Right lobe of liver (tissue), 6 donors: ENCODE measurements around the gene TXNL1. TPM values are rescaled to one million over a fixed set of nuclear protein-coding genes. Genes with fewer than 3 reads are reported as not detected.

Experiments used
- ATAC-seq, 4 donors: fragments of 200-7000 bp; cut with Tn5 transposase; one replicate each; pipeline ENCODE4 v1.9.1; 2020; ENCODE audit warnings: mild to moderate bottlenecking in 4 of 4, moderate library complexity in 4 of 4
- DNase-seq, 3 donors: peaks; one replicate each; pipeline ENCODE4 v3.0.0-alpha.2; 2020
- H3K27ac ChIP-seq, 3 donors: fragments of 200-600 bp; one replicate each; pipeline ENCODE4 v1.8.0; 2022
- H3K27me3 ChIP-seq, 2 donors: fragments of 200-600 bp; one replicate each; pipeline ENCODE4 v1.8.0; 2022
- H3K36me3 ChIP-seq, 4 donors: fragments of 200-600 bp; sonication (generic) in 1 of 4; one replicate each; pipeline versions ENCODE4 v1.5.1 to v1.8.0; 2017 to 2022; ENCODE audit warnings: control low read depth in 1 of 4
- H3K4me1 ChIP-seq, 4 donors: fragments of 200-600 bp; sonication (generic) in 1 of 4; one replicate each; pipeline versions ENCODE4 v1.5.1 to v1.8.0; 2017 to 2022; ENCODE audit warnings: control low read depth in 1 of 4
- H3K4me3 ChIP-seq, 3 donors: fragments of 200-600 bp; one replicate each; pipeline ENCODE4 v1.8.0; 2022
- H3K9me3 ChIP-seq, 4 donors: fragments of 200-600 bp; sonication (generic) in 1 of 4; one replicate each; pipeline versions ENCODE4 v1.5.1 to v1.8.0; 2017 to 2022; ENCODE audit warnings: control low read depth in 1 of 4
- POLR2A ChIP-seq: fragments of 450-650 bp; IDR thresholded peaks from one replicate; pipeline ENCODE4 v1.6.1; 2017; ENCODE audit warnings: antibody characterized with exemption, mild to moderate bottlenecking
- WGBS: methylation state at CpG from one replicate; pipeline ENCODE4 v1.1.6; 2018; ENCODE audit warnings: low coverage, low lambda C conversion rate; ENCODE audit not compliant: insufficient coverage; ENCODE audit errors: missing lambda C conversion rate; 5-methylcytosine and 5-hydroxymethylcytosine counted together
- intact Hi-C, 2 donors: fragments of 100-400 bp; cut with DNase I; formaldehyde crosslinking; loops; one replicate each; pipeline versions ENCODE4 v1.11.2 to v1.14.1; 2022
- total RNA-seq, 6 experiments: library from RNA; depleted of rRNA in 2 of 6; stranded (reverse); fragments of >200 nt in 2 of 6; fragmentation: NEBNext Ultra II Directional in 3 of 6; extraction: Animal tissue kit (Norgen Biotek cat#: 25700) in 3 of 6; gene quantifications; one replicate each; pipeline versions ENCODE4 v1.1.0 to v1.2.4, GENCODE V29; 2016 to 2023
- TF ChIP-seq, protein P1 (sequence below), 4 donors: fragments of 200-600 bp in 3 of 4; fragments of 450-650 bp in 1 of 4; IDR thresholded peaks; one replicate each; pipeline versions ENCODE4 v1.5.1 to v1.8.0; 2016 to 2022; ENCODE audit warnings: antibody characterized with exemption in 4 of 4, mild to moderate bottlenecking in 2 of 4
- donor health status: DM: no; HTN: yes; CAD: no.
- donor health status: DM: no; HTN: no; CAD: no.
- donor health status: DM: no; HTN: no; CAD: no.
- donor health status: DM: no; HTN: yes; CAD: no.
- donor health status: DM: no; HTN: yes; CAD: no.

Gene TXNL1
- total RNA-seq, 6 experiments from 2014 or later, result 30.1 to 58.0 (median 42.8) TPM

GRCh38 chr18:56615738-56616520, 22.5 kb downstream of the TXNL1 start:
- H3K4me3 ChIP-seq, result no peak overlapping the region
- no peak overlapping the region for H3K27ac ChIP-seq
- 45% methylated on average over 7 of the region's 7 CpGs for WGBS
- peaks cover 0 to 53% (median 21%) of the 10 kb centered on the region in 4 donors for H3K36me3 ChIP-seq
- H3K9me3 ChIP-seq, result no peaks in the 10 kb centered on the region
- H3K27me3 ChIP-seq, result no peaks in the 10 kb centered on the region
- ATAC-seq, result peak; percentile 88 to 96 (median 91)
- no peak for TF ChIP-seq POLR2A
- TF ChIP-seq, protein P1, sequence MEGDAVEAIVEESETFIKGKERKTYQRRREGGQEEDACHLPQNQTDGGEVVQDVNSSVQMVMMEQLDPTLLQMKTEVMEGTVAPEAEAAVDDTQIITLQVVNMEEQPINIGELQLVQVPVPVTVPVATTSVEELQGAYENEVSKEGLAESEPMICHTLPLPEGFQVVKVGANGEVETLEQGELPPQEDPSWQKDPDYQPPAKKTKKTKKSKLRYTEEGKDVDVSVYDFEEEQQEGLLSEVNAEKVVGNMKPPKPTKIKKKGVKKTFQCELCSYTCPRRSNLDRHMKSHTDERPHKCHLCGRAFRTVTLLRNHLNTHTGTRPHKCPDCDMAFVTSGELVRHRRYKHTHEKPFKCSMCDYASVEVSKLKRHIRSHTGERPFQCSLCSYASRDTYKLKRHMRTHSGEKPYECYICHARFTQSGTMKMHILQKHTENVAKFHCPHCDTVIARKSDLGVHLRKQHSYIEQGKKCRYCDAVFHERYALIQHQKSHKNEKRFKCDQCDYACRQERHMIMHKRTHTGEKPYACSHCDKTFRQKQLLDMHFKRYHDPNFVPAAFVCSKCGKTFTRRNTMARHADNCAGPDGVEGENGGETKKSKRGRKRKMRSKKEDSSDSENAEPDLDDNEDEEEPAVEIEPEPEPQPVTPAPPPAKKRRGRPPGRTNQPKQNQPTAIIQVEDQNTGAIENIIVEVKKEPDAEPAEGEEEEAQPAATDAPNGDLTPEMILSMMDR (IDR thresholded peaks at IDR 0.05), result no peak
- DNase-seq, result peak in 2 of 3 donors; percentile 35 to 73
- H3K4me1 ChIP-seq, result peaks cover 0 to 3% (median 0%) of the 10 kb centered on the region in 4 donors
- intact Hi-C loops, result no loop called here

DNA sequence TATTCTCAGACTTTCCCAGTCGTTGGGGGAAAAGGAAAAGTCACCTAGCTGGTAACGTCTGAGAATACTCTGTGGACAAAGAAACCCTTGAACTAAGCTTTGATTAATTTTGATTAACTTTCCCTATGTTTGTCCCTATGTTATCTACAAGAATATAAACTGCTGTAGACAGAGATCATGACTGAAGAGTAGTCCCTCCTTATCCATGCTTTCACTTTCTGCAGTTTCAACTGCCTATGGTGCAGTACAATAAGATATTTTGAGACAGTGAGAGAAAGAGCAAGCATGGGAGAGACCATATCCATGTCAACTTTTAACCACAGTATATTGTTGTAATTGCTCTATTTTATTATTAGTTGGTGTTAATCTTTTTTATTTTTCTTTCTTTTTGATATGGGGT, 31.8 kb downstream of the TXNL1 start:
- intact Hi-C loops, result no loop called here
- no peaks in the 10 kb centered on the region for H3K9me3 ChIP-seq
- no peaks in the 10 kb centered on the region for H3K27me3 ChIP-seq
- ATAC-seq (no peak), DNase-seq (no peak)
- H3K4me1 ChIP-seq, result no peaks in the 10 kb centered on the region
- 92% methylated on average over 2 of the region's 2 CpGs for WGBS
- TF ChIP-seq POLR2A, result no peak
- TF ChIP-seq, protein P1 (IDR thresholded peaks at IDR 0.05), result no peak
- peaks cover 0 to 64% (median 13%) of the 10 kb centered on the region in 4 donors for H3K36me3 ChIP-seq
- H3K4me3 ChIP-seq, result no peak overlapping the region
- no peak overlapping the region for H3K27ac ChIP-seq

GRCh38 chr18:56598422-56598821, 40.0 kb downstream of the TXNL1 start:
- TF ChIP-seq, protein P1 (IDR thresholded peaks at IDR 0.05), result no peak
- no peak for TF ChIP-seq POLR2A
- Histone ChIP-seq H3K36me3 (peaks cover 0 to 19% (median 3%) of the 10 kb centered on the region in 4 donors), H3K9me3 (no peaks in the 10 kb centered on the region), H3K27ac (no peak overlapping the region), H3K27me3 (no peaks in the 10 kb centered on the region), H3K4me1 (no peaks in the 10 kb centered on the region), H3K4me3 (no peak overlapping the region)
- intact Hi-C loops, result no loop called here
- whole genome bisulfite sequencing, result 88% methylated on average over 4 of the region's 4 CpGs
- no peak for DNase-seq
- no peak for ATAC-seq

DNA sequence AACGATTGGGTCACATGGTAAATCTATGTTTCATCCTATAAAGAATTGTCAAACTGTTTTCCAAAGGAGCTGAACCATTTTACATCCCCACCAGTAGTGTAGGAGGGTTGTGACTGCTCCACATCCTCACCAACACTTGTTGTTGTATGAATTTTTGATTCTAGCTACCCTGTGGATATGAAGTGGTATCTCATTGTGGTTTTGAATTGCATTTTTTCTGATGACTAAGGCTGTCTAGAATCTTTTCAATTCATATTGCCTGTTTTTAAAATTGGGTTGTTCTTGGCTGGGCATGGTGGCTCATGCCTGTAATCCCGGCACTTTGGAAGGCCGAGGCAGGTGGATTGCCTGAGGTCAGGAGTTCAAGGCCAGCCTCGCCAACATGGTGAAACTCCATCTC, 44.5 kb downstream of the TXNL1 start:
- 80% methylated on average over 4 of the region's 4 CpGs for WGBS
- intact Hi-C loops, result no loop called here
- Histone ChIP-seq H3K4me3 (no peak overlapping the region), H3K27me3 (no peaks in the 10 kb centered on the region), H3K4me1 (no peaks in the 10 kb centered on the region), H3K36me3 (no peaks in the 10 kb centered on the region), H3K27ac (no peak overlapping the region), H3K9me3 (no peaks in the 10 kb centered on the region)
- DNase-seq (no peak), ATAC-seq (no peak)
- TF ChIP-seq, protein P1 (IDR thresholded peaks at IDR 0.05), result no peak
- no peak for TF ChIP-seq POLR2A
